WTC11 (cell line): ENCODE results near the gene RYR3. TPM values are rescaled to one million over a fixed set of nuclear protein-coding genes. Genes with fewer than 3 reads are reported as not detected.

Source experiments
- ATAC-seq: fragments of 200-7000 bp; cut with Tn5 transposase; 2 replicates; pipeline ENCODE4 v1.10.0; 2021; ENCODE audit warnings: mild to moderate bottlenecking, moderate library complexity
- CTCF ChIA-PET: fragments of 300-600 bp; sonication (Branson Sonifier 250); formaldehyde crosslinking; loops from one replicate; lab custom pipeline; 2021; ENCODE audit warnings: antibody characterized with exemption; lab: Charles Lee
- POLR2A ChIA-PET: fragments of 350-600 bp; sonication (Branson Sonifier 250); formaldehyde crosslinking; loops from one replicate; lab custom pipeline; 2021; ENCODE audit warnings: antibody characterized with exemption; lab: Charles Lee
- DNase-seq: peaks from one replicate; pipeline ENCODE4 v3.0.0; 2021; ENCODE audit warnings: low spot score
- H3K27ac Mint-ChIP-seq: 2 replicates; pipeline ENCODE4 v1.8.0; 2021; ENCODE audit warnings: mixed read lengths
- H3K27me3 Mint-ChIP-seq: 2 replicates; pipeline ENCODE4 v1.8.0; 2021; ENCODE audit warnings: low read depth, mild to moderate bottlenecking, moderate library complexity, mixed read lengths
- H3K36me3 Mint-ChIP-seq: 2 replicates; pipeline ENCODE4 v1.8.0; 2021; ENCODE audit warnings: mixed read lengths
- H3K4me1 Mint-ChIP-seq: 2 replicates; pipeline ENCODE4 v1.8.0; 2022; ENCODE audit warnings: mixed read lengths
- H3K4me3 Mint-ChIP-seq: 2 replicates; pipeline ENCODE4 v1.8.0; 2021; ENCODE audit warnings: mild to moderate bottlenecking, moderate library complexity, mixed read lengths
- H3K9me3 Mint-ChIP-seq: 2 replicates; pipeline ENCODE4 v1.8.0; 2021; ENCODE audit warnings: mixed read lengths
- CREM ChIP-seq: sonication (generic); formaldehyde crosslinking; IDR thresholded peaks from 2 replicates; pipeline ENCODE4 v1.8.1; 2022; ENCODE audit warnings: mild to moderate bottlenecking, missing genetic modification reagents, moderate library complexity
- ESRRA ChIP-seq: sonication (generic); formaldehyde crosslinking; IDR thresholded peaks from 2 replicates; pipeline ENCODE4 v1.8.1; 2022; ENCODE audit warnings: mild to moderate bottlenecking, missing genetic modification reagents, borderline replicate concordance
- JAZF1 ChIP-seq: fragments of 250-450 bp; sonication (Bioruptor Pico); IDR thresholded peaks from 2 replicates; pipeline ENCODE4 v1.9.0; 2021; ENCODE audit warnings: moderate library complexity, mild to moderate bottlenecking, inconsistent platforms
- JUN ChIP-seq: sonication (generic); formaldehyde crosslinking; IDR thresholded peaks from 2 replicates; pipeline ENCODE4 v1.8.0; 2023; ENCODE audit warnings: mild to moderate bottlenecking, missing genetic modification reagents
- MYBL2 ChIP-seq: sonication (generic); formaldehyde crosslinking; IDR thresholded peaks from 2 replicates; pipeline ENCODE4 v1.8.1; 2023; ENCODE audit warnings: mild to moderate bottlenecking, moderate library complexity, missing genetic modification reagents
- NFE2L1 ChIP-seq: sonication (generic); formaldehyde crosslinking; IDR thresholded peaks from 2 replicates; pipeline ENCODE4 v1.8.1; 2023; ENCODE audit warnings: missing genetic modification reagents
- NR1H2 ChIP-seq: sonication (generic); formaldehyde crosslinking; IDR thresholded peaks from 2 replicates; pipeline ENCODE4 v1.9.0; 2021; ENCODE audit warnings: mild to moderate bottlenecking, moderate library complexity, missing genetic modification reagents
- PRRX2 ChIP-seq: fragments of 250-450 bp; sonication (Bioruptor Pico); IDR thresholded peaks from 2 replicates; pipeline ENCODE4 v1.8.0; 2021; ENCODE audit warnings: mild to moderate bottlenecking
- RELA ChIP-seq: sonication (generic); formaldehyde crosslinking; IDR thresholded peaks from 2 replicates; pipeline ENCODE4 v1.8.1; 2022; ENCODE audit warnings: missing genetic modification reagents, mild to moderate bottlenecking, borderline replicate concordance
- TCF7 ChIP-seq: sonication (generic); formaldehyde crosslinking; IDR thresholded peaks from 2 replicates; pipeline ENCODE4 v1.8.0; 2022; ENCODE audit warnings: mild to moderate bottlenecking, low read depth, missing genetic modification reagents, moderate library complexity
- ZNF671 ChIP-seq: fragments of 250-450 bp; sonication (Bioruptor Pico); IDR thresholded peaks from 2 replicates; pipeline ENCODE4 v1.8.0; 2021; ENCODE audit warnings: mild to moderate bottlenecking
- total RNA-seq: library from RNA; stranded (reverse); gene quantifications from 3 replicates; pipeline ENCODE4 v1.2.3, GENCODE V29; 2021
- TF ChIP-seq, protein P1 (sequence below): fragments of 200-600 bp; IDR thresholded peaks from 2 replicates; pipeline ENCODE4 v1.8.0; 2022; ENCODE audit warnings: antibody characterized with exemption
- TF ChIP-seq, protein P2 (sequence below): sonication (generic); formaldehyde crosslinking; IDR thresholded peaks from 2 replicates; pipeline ENCODE4 v1.8.1; 2023; ENCODE audit warnings: mild to moderate bottlenecking, missing genetic modification reagents
- TF ChIP-seq, protein P3 (sequence below): sonication (generic); formaldehyde crosslinking; IDR thresholded peaks from 2 replicates; pipeline ENCODE4 v1.8.0; 2023; ENCODE audit warnings: missing genetic modification reagents, mild to moderate bottlenecking, borderline replicate concordance

RYR3 gene
- total RNA-seq, 1 experiment from 2014 or later = 1.4 TPM

DNA sequence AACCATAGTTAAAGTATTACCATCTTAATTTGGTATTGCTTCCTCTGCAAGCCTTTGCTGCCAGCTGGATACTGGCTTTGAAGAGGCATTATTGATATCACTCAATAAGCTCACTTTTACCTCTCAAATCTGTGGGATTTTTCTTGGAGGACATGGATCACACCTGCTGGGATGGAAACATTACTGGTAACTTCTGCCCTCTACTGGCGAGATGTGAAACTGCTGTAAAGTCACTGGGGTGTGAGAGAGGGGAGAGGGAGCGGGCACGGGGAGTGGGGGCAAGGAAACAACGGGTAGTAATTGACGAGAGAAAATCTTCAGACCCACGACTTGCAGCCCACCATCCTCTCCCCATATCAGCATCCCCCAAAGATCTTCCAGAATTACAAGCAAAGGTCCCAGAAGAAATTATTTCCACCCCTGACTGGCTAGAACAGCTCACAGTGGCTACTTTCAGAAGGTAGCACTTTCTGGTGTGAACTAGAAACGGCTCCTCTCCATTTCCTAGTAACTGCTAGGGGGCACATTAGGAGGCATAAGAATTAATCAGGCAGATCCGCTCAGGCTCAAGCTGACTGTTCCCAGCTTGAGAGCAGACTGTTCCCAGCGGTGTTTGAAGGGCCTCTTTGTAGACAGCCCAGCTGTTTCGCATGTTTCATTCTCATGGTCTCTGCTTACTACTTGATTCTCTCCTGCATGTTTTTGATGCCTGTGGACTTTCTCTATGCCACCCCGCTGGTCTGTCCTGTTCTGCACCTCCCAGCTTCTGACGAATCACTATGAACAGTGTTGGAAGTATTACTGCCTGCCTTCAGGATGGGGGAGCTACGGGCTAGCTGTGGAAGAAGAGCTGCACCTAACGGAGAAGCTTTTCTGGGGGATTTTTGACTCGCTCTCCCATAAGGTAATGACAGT is 427.2 kb downstream of the RYR3 start:
- no peaks in the 10 kb centered on the region for H3K9me3 Mint-ChIP-seq
- peak overlapping the region; percentile 71 for H3K4me3 Mint-ChIP-seq
- H3K27me3 Mint-ChIP-seq = no peaks in the 10 kb centered on the region; the same call in 1 of the 2 replicates
- DNase-seq (peak; percentile 78), ATAC-seq (peak; percentile 86)
- TF ChIP-seq, protein P1, sequence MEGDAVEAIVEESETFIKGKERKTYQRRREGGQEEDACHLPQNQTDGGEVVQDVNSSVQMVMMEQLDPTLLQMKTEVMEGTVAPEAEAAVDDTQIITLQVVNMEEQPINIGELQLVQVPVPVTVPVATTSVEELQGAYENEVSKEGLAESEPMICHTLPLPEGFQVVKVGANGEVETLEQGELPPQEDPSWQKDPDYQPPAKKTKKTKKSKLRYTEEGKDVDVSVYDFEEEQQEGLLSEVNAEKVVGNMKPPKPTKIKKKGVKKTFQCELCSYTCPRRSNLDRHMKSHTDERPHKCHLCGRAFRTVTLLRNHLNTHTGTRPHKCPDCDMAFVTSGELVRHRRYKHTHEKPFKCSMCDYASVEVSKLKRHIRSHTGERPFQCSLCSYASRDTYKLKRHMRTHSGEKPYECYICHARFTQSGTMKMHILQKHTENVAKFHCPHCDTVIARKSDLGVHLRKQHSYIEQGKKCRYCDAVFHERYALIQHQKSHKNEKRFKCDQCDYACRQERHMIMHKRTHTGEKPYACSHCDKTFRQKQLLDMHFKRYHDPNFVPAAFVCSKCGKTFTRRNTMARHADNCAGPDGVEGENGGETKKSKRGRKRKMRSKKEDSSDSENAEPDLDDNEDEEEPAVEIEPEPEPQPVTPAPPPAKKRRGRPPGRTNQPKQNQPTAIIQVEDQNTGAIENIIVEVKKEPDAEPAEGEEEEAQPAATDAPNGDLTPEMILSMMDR = peak; percentile 68
- TF ChIP-seq NR1H2 (CRISPR knock-in tag) = no peak
- ChIA-PET POLR2A (interaction anchor here (0.7 kb wide), 1 partner anchor 133 kb away, joined by 4 read pairs; no protein-coding TSS in a partner anchor), CTCF (interaction anchor here (0.6 to 5.9 kb wide), 42 partner anchors 8 to 652 kb away, joined by 3 to 62 read pairs (median 4); partner anchors contain the start of genes CHRM5 and RYR3)
- peak overlapping the region; percentile 31; the same call in 1 of the 2 replicates for H3K27ac Mint-ChIP-seq
- H3K36me3 Mint-ChIP-seq = no peaks in the 10 kb centered on the region
- peaks cover 13% of the 10 kb centered on the region for H3K4me1 Mint-ChIP-seq

DNA sequence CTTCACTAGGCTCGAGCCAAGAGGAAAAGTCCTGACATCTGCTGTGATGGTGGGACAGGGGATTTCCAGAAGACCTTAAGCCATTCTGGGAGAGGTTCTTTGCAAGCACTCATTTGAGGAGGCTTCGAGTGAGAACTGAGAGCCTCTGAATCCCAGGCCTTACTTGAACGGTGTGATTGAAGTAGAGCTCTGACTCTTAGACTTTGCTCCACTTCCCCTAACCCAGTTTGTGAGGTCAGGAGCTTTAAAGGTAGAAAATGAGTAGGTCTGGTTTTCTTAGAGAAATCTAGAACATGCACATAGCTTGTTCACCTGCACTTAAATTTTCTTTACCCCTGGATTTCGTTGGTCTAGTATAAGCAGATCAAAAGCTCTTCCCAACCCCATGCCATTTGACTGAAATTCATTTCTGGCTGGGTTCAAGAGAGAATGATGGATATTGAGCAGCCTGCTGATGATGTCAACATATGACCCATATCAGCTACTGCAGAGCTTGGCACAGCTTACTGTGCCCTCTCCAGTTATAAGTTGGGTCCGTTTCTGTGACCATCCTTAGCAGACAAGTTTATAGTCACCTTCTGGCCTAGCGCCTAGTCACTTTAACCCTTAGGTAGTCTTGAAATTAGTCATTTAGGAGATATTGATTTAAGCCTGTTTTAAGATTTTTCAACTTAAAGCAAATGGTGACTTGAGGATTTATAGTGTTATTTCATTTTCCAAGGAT is 428.3 kb downstream of the RYR3 start:
- Mint-ChIP-seq H3K27me3 (no peaks in the 10 kb centered on the region; the same call in 1 of the 2 replicates), H3K36me3 (no peaks in the 10 kb centered on the region), H3K27ac (no peak overlapping the region), H3K9me3 (no peaks in the 10 kb centered on the region), H3K4me1 (peaks cover 13% of the 10 kb centered on the region), H3K4me3 (no peak overlapping the region)
- ChIA-PET POLR2A (no interaction called here), CTCF (interaction anchor here (0.6 to 5.9 kb wide), 25 partner anchors 9 to 653 kb away, joined by 3 to 62 read pairs (median 5); partner anchors contain the start of gene RYR3)
- no peak for DNase-seq
- ATAC-seq = no peak
- TF ChIP-seq CREM (CRISPR knock-in tag) (no peak), JAZF1 (CRISPR knock-in tag) (no peak), NFE2L1 (CRISPR knock-in tag) (no peak), MYBL2 (CRISPR knock-in tag) (no peak), TCF7 (CRISPR knock-in tag) (no peak), ESRRA (CRISPR knock-in tag) (no peak), PRRX2 (CRISPR knock-in tag) (no peak), JUN (CRISPR knock-in tag) (no peak), RELA (no peak), ZNF671 (CRISPR knock-in tag) (no peak)
- TF ChIP-seq, protein P2, sequence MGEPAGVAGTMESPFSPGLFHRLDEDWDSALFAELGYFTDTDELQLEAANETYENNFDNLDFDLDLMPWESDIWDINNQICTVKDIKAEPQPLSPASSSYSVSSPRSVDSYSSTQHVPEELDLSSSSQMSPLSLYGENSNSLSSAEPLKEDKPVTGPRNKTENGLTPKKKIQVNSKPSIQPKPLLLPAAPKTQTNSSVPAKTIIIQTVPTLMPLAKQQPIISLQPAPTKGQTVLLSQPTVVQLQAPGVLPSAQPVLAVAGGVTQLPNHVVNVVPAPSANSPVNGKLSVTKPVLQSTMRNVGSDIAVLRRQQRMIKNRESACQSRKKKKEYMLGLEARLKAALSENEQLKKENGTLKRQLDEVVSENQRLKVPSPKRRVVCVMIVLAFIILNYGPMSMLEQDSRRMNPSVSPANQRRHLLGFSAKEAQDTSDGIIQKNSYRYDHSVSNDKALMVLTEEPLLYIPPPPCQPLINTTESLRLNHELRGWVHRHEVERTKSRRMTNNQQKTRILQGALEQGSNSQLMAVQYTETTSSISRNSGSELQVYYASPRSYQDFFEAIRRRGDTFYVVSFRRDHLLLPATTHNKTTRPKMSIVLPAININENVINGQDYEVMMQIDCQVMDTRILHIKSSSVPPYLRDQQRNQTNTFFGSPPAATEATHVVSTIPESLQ (CRISPR knock-in tag) = no peak
- TF ChIP-seq, protein P3, sequence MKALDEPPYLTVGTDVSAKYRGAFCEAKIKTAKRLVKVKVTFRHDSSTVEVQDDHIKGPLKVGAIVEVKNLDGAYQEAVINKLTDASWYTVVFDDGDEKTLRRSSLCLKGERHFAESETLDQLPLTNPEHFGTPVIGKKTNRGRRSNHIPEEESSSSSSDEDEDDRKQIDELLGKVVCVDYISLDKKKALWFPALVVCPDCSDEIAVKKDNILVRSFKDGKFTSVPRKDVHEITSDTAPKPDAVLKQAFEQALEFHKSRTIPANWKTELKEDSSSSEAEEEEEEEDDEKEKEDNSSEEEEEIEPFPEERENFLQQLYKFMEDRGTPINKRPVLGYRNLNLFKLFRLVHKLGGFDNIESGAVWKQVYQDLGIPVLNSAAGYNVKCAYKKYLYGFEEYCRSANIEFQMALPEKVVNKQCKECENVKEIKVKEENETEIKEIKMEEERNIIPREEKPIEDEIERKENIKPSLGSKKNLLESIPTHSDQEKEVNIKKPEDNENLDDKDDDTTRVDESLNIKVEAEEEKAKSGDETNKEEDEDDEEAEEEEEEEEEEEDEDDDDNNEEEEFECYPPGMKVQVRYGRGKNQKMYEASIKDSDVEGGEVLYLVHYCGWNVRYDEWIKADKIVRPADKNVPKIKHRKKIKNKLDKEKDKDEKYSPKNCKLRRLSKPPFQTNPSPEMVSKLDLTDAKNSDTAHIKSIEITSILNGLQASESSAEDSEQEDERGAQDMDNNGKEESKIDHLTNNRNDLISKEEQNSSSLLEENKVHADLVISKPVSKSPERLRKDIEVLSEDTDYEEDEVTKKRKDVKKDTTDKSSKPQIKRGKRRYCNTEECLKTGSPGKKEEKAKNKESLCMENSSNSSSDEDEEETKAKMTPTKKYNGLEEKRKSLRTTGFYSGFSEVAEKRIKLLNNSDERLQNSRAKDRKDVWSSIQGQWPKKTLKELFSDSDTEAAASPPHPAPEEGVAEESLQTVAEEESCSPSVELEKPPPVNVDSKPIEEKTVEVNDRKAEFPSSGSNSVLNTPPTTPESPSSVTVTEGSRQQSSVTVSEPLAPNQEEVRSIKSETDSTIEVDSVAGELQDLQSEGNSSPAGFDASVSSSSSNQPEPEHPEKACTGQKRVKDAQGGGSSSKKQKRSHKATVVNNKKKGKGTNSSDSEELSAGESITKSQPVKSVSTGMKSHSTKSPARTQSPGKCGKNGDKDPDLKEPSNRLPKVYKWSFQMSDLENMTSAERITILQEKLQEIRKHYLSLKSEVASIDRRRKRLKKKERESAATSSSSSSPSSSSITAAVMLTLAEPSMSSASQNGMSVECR (CRISPR knock-in tag) = no peak
- TF ChIP-seq, all 79 proteins: peak for 0
